ENCODE data around the gene AMZ1.

GRCh38 chr7:2722591-2722990 is 34.6 kb downstream of the AMZ1 start:
- TF ChIP-seq EZH2 (IDR thresholded peaks at IDR 0.05; ENCODE audit: borderline replicate concordance) (no peak), CTCF (IDR thresholded peaks at IDR 0.05; ENCODE audit: poor library complexity) (no peak)

Measured in hepatocyte (in vitro differentiated cells).